ENCODE measurements around the gene FER.

- no peak for TF ChIP-seq EZH2 (IDR thresholded peaks at IDR 0.05; ENCODE audit: borderline replicate concordance, low read depth, low read length)
- TF ChIP-seq PATZ1 (CRISPR knock-in tag; IDR thresholded peaks at IDR 0.05; ENCODE audit: borderline replicate concordance), result no peak
- no peak for TF ChIP-seq USF2 (CRISPR knock-in tag; IDR thresholded peaks at IDR 0.05)
- no peak for TF ChIP-seq STAT5B (CRISPR knock-in tag; IDR thresholded peaks at IDR 0.05)
- no peak for TF ChIP-seq HIVEP1 (CRISPR knock-in tag; IDR thresholded peaks at IDR 0.05)
- no peak for TF ChIP-seq BHLHE40 (IDR thresholded peaks at IDR 0.05; ENCODE audit: low read length)
- no peak for TF ChIP-seq ZNF140 (CRISPR knock-in tag; IDR thresholded peaks at IDR 0.05)
- no peak for TF ChIP-seq SIX5 (IDR thresholded peaks at IDR 0.05; ENCODE audit: borderline replicate concordance in 1 of 2, insufficient read depth in 1 of 2, low read depth in 1 of 2, low read length in 2 of 2)
- TF ChIP-seq ARID3A (IDR thresholded peaks at IDR 0.05; ENCODE audit: borderline replicate concordance, low read depth, low read length), result no peak
- TF ChIP-seq GTF2E2 (tag; IDR thresholded peaks at IDR 0.05), result no peak
Measured at GRCh38 chr5:109005297-109006009, 257.8 kb downstream of the FER start.
